OCI-LY1 (cell line): ENCODE results near the gene HCFC1.

Experiments used
- H2AFZ ChIP-seq: fragments of 200-600 bp; sonication (generic), shearing (Covaris generic); 2 replicates; pipeline ENCODE4 v1.6.0; 2014; ENCODE audit warnings: antibody characterized with exemption, mild to moderate bottlenecking, low read length
- H3F3A ChIP-seq: fragments of 200-600 bp; sonication (generic), shearing (Covaris generic); 2 replicates; pipeline ENCODE4 v1.6.0; 2014; ENCODE audit warnings: mild to moderate bottlenecking, antibody characterized with exemption, low read length, moderate library complexity; ENCODE audit not compliant: insufficient read depth
- H3K27ac ChIP-seq: fragments of 200-600 bp; sonication (generic); 2 replicates; pipeline ENCODE4 v1.5.1; 2014; ENCODE audit warnings: low read length, mixed run types, mild to moderate bottlenecking, low read depth; ENCODE audit not compliant: poor library complexity, severe bottlenecking
- H3K27me3 ChIP-seq: fragments of 200-600 bp; sonication (generic); 2 replicates; pipeline ENCODE4 v1.6.0; 2014; ENCODE audit warnings: antibody characterized with exemption, mild to moderate bottlenecking, low read length, moderate library complexity; ENCODE audit not compliant: insufficient read depth
- H3K36me3 ChIP-seq: fragments of 200-600 bp; sonication (generic); 2 replicates; pipeline ENCODE4 v1.6.1; 2014; ENCODE audit warnings: mild to moderate bottlenecking, antibody characterized with exemption, low read length, moderate library complexity, mixed read lengths; ENCODE audit not compliant: insufficient read depth
- H3K4me1 ChIP-seq: fragments of 200-600 bp; sonication (generic); 2 replicates; pipeline ENCODE4 v1.5.1; 2014; ENCODE audit warnings: mild to moderate bottlenecking, low read length, moderate library complexity; ENCODE audit not compliant: insufficient read depth, severe bottlenecking
- H3K4me2 ChIP-seq: fragments of 200-600 bp; sonication (generic), shearing (Covaris generic); 2 replicates; pipeline ENCODE4 v1.6.1; 2014; ENCODE audit warnings: low read length
- H3K4me3 ChIP-seq: fragments of 200-600 bp; sonication (generic); 2 replicates; pipeline ENCODE4 v1.5.1; 2014; ENCODE audit warnings: low read length, low read depth, mild to moderate bottlenecking, mixed read lengths; ENCODE audit not compliant: poor library complexity, severe bottlenecking
- H3K79me2 ChIP-seq: fragments of 200-600 bp; shearing (Covaris generic); 2 replicates; pipeline ENCODE4 v1.6.1; 2016; ENCODE audit warnings: mixed run types, low read length, mixed read lengths; ENCODE audit not compliant: insufficient read depth
- H3K9ac ChIP-seq: fragments of 200-600 bp; sonication (generic), shearing (Covaris generic); 2 replicates; pipeline ENCODE4 v1.6.1; 2014; ENCODE audit warnings: mild to moderate bottlenecking, low read length, mixed read lengths
- H3K9me2 ChIP-seq: fragments of 200-600 bp; sonication (generic), shearing (Covaris generic); 2 replicates; pipeline ENCODE4 v1.6.1; 2014; ENCODE audit warnings: low read depth, mild to moderate bottlenecking, low read length, mixed read lengths
- H3K9me3 ChIP-seq: fragments of 200-600 bp; shearing (Covaris generic); 2 replicates; pipeline ENCODE4 v1.6.1; 2014; ENCODE audit warnings: low read length, mixed read lengths
- H4K20me1 ChIP-seq: fragments of 200-600 bp; sonication (generic), shearing (Covaris generic); 2 replicates; pipeline ENCODE4 v1.6.0; 2016; ENCODE audit warnings: mild to moderate bottlenecking, low read length; ENCODE audit not compliant: insufficient read depth
- EZH2 ChIP-seq: fragments of 200-600 bp; sonication (generic), shearing (Covaris generic); IDR thresholded peaks from 2 replicates; pipeline ENCODE4 v1.8.0; 2017; ENCODE audit warnings: borderline replicate concordance, mixed run types, mild to moderate bottlenecking, antibody characterized with exemption, low read length, moderate library complexity, mixed read lengths
- TF ChIP-seq, protein P1 (sequence below): fragments of 200-600 bp; sonication (generic), shearing (Covaris generic); IDR thresholded peaks from 2 replicates; pipeline ENCODE4 v1.5.1; 2017; ENCODE audit warnings: mild to moderate bottlenecking, antibody characterized with exemption, low read length, moderate library complexity, mixed read lengths

The HCFC1 gene

DNA sequence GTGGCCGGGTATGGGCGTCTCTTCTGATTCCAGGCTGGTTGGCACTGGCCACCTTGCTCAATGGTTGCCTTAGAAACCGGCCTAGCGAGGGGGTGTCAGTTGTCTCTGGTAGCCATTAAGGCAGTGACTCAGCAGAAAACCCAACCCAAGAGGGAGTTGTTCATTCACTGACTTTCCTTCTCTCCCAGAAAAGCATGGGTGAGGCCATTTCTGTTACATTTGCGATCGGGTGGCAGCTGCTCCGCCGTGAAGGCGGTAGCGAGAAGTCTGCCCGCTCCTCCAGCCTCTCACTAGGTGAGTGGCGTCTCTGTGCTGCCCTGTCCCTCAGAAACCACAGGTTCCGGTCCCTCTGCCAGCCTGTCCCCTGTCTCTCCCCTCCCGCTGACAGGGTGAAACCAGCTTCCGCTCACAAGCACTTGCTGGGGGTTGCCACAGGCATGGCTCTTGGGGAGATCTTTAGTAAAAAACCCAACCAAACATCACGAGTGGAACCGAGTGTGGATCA lies 30.6 kb upstream of the HCFC1 start:
- Histone ChIP-seq H3K9me3 (no peaks in the 10 kb centered on the region), H3K9ac (peak overlapping the region; percentile 54), H2AFZ (peak overlapping the region; percentile 42; the same call in 1 of the 2 replicates), H3K27ac (peak overlapping the region; percentile 73), H3K4me2 (peak overlapping the region; percentile 52), H4K20me1 (no peaks in the 10 kb centered on the region), H3K79me2 (no peaks in the 10 kb centered on the region), H3K4me1 (peaks cover 35% of the 10 kb centered on the region), H3K36me3 (no peaks in the 10 kb centered on the region), H3K9me2 (no peaks in the 10 kb centered on the region), H3K4me3 (peak overlapping the region; percentile 22), H3F3A (no peaks in the 10 kb centered on the region), H3K27me3 (no peaks in the 10 kb centered on the region)
- TF ChIP-seq, protein P1, sequence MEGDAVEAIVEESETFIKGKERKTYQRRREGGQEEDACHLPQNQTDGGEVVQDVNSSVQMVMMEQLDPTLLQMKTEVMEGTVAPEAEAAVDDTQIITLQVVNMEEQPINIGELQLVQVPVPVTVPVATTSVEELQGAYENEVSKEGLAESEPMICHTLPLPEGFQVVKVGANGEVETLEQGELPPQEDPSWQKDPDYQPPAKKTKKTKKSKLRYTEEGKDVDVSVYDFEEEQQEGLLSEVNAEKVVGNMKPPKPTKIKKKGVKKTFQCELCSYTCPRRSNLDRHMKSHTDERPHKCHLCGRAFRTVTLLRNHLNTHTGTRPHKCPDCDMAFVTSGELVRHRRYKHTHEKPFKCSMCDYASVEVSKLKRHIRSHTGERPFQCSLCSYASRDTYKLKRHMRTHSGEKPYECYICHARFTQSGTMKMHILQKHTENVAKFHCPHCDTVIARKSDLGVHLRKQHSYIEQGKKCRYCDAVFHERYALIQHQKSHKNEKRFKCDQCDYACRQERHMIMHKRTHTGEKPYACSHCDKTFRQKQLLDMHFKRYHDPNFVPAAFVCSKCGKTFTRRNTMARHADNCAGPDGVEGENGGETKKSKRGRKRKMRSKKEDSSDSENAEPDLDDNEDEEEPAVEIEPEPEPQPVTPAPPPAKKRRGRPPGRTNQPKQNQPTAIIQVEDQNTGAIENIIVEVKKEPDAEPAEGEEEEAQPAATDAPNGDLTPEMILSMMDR: no peak
- no peak for TF ChIP-seq EZH2

DNA sequence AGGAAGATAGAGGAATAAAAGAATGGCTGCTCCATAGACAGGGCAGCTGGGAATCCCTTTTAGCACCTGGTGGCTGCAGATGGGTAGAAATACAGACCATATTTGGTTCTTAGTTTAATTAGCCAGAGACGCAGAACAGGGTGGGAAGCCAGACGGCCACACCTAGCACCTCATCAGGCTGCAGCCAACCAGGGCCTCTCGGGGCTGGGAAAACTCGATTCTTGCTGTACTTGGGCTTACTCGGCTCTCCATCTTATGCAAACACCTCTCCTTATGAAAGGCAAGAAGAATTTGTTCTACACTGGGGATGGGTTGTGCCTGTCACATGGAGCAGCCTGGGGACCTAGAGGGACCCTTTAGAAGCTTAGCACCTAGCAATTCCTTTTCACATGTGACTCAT lies 28.4 kb upstream of the HCFC1 start:
- Histone ChIP-seq H2AFZ (no peak overlapping the region), H3F3A (no peaks in the 10 kb centered on the region)

DNA sequence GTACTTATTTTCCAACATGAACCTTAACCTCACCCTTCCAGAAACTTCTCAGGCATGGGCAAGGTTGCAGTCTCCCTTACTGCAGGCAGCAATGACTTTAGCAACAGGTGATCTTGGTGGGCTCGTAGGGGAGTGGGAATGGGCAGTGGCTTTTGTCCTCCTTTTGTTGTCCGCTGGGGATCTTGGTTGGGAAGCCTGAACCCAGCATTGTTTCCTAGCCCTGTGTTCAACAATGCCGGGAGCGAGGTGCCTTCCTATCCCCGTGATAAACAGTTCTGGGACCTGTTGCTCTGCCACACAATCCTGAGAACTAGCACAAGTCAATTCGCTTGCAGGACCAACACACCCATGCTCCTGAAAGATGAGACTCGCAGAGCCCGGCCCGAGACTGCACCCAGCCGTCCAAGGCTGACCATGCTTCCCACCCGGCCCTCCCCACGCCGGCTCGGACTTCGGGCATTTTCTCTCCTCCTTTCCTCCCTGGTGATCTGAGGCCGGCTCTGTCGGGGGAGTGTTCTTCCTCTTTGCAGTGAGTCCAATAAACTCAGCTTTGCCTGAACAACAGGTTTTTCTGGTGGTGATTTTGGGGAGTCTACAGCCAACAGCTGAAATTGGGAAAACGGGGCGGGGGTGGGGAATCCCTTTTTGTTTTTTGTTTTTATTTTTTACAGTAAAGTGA lies 27.9 kb upstream of the HCFC1 start:
- Histone ChIP-seq H3K9me2 (no peaks in the 10 kb centered on the region), H3K4me1 (peaks cover 31% of the 10 kb centered on the region), H3K27me3 (no peaks in the 10 kb centered on the region), H3K4me3 (no peak overlapping the region), H4K20me1 (no peaks in the 10 kb centered on the region), H3K4me2 (no peak overlapping the region), H2AFZ (no peak overlapping the region), H3K9ac (no peak overlapping the region), H3K27ac (no peak overlapping the region), H3K79me2 (no peaks in the 10 kb centered on the region), H3K36me3 (no peaks in the 10 kb centered on the region), H3F3A (no peaks in the 10 kb centered on the region), H3K9me3 (no peaks in the 10 kb centered on the region)
- TF ChIP-seq, protein P1: no peak
- no peak for TF ChIP-seq EZH2

More for the DNA sequence above, 28.4 kb upstream of the HCFC1 start:
- no peak overlapping the region for H3K4me2 ChIP-seq
- no peak overlapping the region for H3K9ac ChIP-seq
- no peaks in the 10 kb centered on the region for H3K9me2 ChIP-seq
- TF ChIP-seq EZH2: no peak
- TF ChIP-seq, protein P1: no peak
- no peaks in the 10 kb centered on the region for H3K9me3 ChIP-seq
- no peaks in the 10 kb centered on the region for H3K79me2 ChIP-seq
- no peaks in the 10 kb centered on the region for H3K27me3 ChIP-seq
- no peak overlapping the region for H3K27ac ChIP-seq
- no peak overlapping the region for H3K4me3 ChIP-seq
- H4K20me1 ChIP-seq: no peaks in the 10 kb centered on the region
- H3K36me3 ChIP-seq: no peaks in the 10 kb centered on the region
- peaks cover 35% of the 10 kb centered on the region for H3K4me1 ChIP-seq
